ENCODE data around the gene NASP. TPM values are rescaled to one million over a fixed set of nuclear protein-coding genes. Genes with fewer than 3 reads are reported as not detected.

The NASP gene
- total and polyA plus RNA-seq, 7 donors: 64.8 to 159 (median 78.4) TPM

GRCh38 chr1:45667321-45668111, 83.7 kb downstream of the NASP start:
- H3K27ac ChIP-seq: no peak overlapping the region
- H3K9me3 ChIP-seq: no peaks in the 10 kb centered on the region
- intact Hi-C loops (cut with DNase I): loop anchor here (10.0 kb wide), 1 partner anchor 63 kb away; no protein-coding TSS in a partner anchor
- H3K27me3 ChIP-seq: no peaks in the 10 kb centered on the region
- peaks cover 0 to 50% (median 29%) of the 10 kb centered on the region in 4 donors for H3K4me1 ChIP-seq
- no peaks in the 10 kb centered on the region for H3K36me3 ChIP-seq
- TF ChIP-seq POLR2AphosphoS5 (IDR thresholded peaks at IDR 0.05): no peak
- no peak for TF ChIP-seq CTCF (IDR thresholded peaks at IDR 0.05)
- no peak for TF ChIP-seq POLR2A (IDR thresholded peaks at IDR 0.05)
- no peak for TF ChIP-seq EP300 (IDR thresholded peaks at IDR 0.05)
- DNase-seq: no peak
- 77 to 92% methylated on average over 8 of the region's 8 CpGs for WGBS, 2 donors
- H3K4me3 ChIP-seq: no peak overlapping the region

Small RNA genes lying within 50 kb of the gene (small RNA-seq; reads per million reads assigned to genes)
- gene AL355480.1 (0 reads per million in 3 donors), gene AL355480.2 (0 reads per million in 3 donors), gene AL355480.3 (0 reads per million in 3 donors), gene AL355480.4 (0 reads per million in 3 donors)

Other genes with a start within 250 kb of the NASP start
- gene TOE1, start 243.9 kb upstream of the NASP start, total RNA-seq: 10 to 100 TPM in 1 of 4 donors, 1 to 10 TPM in 3; 7.1 to 10.5 (median 7.3) TPM
- 10 to 100 TPM; 11.4 to 12.9 (median 12.0) TPM for gene TOE1, start 243.9 kb upstream of the NASP start, polyA plus RNA-seq
- gene MUTYH, start 243.6 kb upstream of the NASP start, total RNA-seq: 10 to 100 TPM; 15.7 to 22.8 (median 19.2) TPM
- gene MUTYH, start 243.6 kb upstream of the NASP start, polyA plus RNA-seq: 10 to 100 TPM; 22.4 to 24.6 (median 23.7) TPM
- 1 to 10 TPM; 4.3 to 7.8 (median 7.0) TPM for gene TESK2, start 92.9 kb upstream of the NASP start, total RNA-seq
- 1 to 10 TPM; 5.8 to 9.2 (median 7.8) TPM for gene TESK2, start 92.9 kb upstream of the NASP start, polyA plus RNA-seq
- 1 to 10 TPM in 1 of 4 donors, under 1 TPM in 3; 0.27 to 1.1 (median 0.77) TPM for gene CCDC163, start 84.0 kb upstream of the NASP start, total RNA-seq
- 1 to 10 TPM in 1 of 3 donors, under 1 TPM in 1, not detected in 1; 0.69 to 3.4 TPM for gene CCDC163, start 84.0 kb upstream of the NASP start, polyA plus RNA-seq
- 1 to 10 TPM in 3 of 4 donors, under 1 TPM in 1; 0.83 to 3.9 (median 1.9) TPM for gene MMACHC, start 83.7 kb upstream of the NASP start, total RNA-seq
- gene MMACHC, start 83.7 kb upstream of the NASP start, polyA plus RNA-seq: 1 to 10 TPM; 1.2 to 5.9 (median 3.0) TPM
- 100 to 1,000 TPM; 169 to 257 (median 224) TPM for gene PRDX1, start 62.2 kb upstream of the NASP start, total RNA-seq
- 100 to 1,000 TPM; 470 to 661 (median 517) TPM for gene PRDX1, start 62.2 kb upstream of the NASP start, polyA plus RNA-seq
- 10 to 100 TPM; 39.6 to 64.2 (median 55.1) TPM for gene AKR1A1, start 33.2 kb upstream of the NASP start, total RNA-seq
- 100 to 1,000 TPM; 175 to 234 (median 217) TPM for gene AKR1A1, start 33.2 kb upstream of the NASP start, polyA plus RNA-seq
- gene CCDC17, start 40.0 kb downstream of the NASP start, total RNA-seq: 1 to 10 TPM in 3 of 4 donors, under 1 TPM in 1; 0.82 to 2.6 (median 2.0) TPM
- gene CCDC17, start 40.0 kb downstream of the NASP start, polyA plus RNA-seq: 1 to 10 TPM in 2 of 3 donors, under 1 TPM in 1; 0.92 to 2.3 (median 1.2) TPM
- 100 to 1,000 TPM in 3 of 4 donors, 10 to 100 TPM in 1; 94.5 to 142 (median 130) TPM for gene GPBP1L1, start 102.5 kb downstream of the NASP start, total RNA-seq
- gene GPBP1L1, start 102.5 kb downstream of the NASP start, polyA plus RNA-seq: 100 to 1,000 TPM in 1 of 3 donors, 10 to 100 TPM in 2; 77.5 to 109 (median 83.6) TPM
- 10 to 100 TPM; 17.5 to 31.0 (median 25.9) TPM for gene TMEM69, start 104.1 kb downstream of the NASP start, total RNA-seq
- 10 to 100 TPM; 12.7 to 25.7 (median 22.2) TPM for gene TMEM69, start 104.1 kb downstream of the NASP start, polyA plus RNA-seq
- gene IPP, start 166.6 kb downstream of the NASP start, total RNA-seq: 10 to 100 TPM; 11.2 to 15.3 (median 11.6) TPM
- gene IPP, start 166.6 kb downstream of the NASP start, polyA plus RNA-seq: 1 to 10 TPM; 6.9 to 7.3 (median 7.2) TPM
- 10 to 100 TPM; 19.3 to 54.0 (median 30.3) TPM for gene MAST2, start 219.6 kb downstream of the NASP start, total RNA-seq
- gene MAST2, start 219.6 kb downstream of the NASP start, polyA plus RNA-seq: 10 to 100 TPM; 20.4 to 43.7 (median 38.8) TPM

All from sigmoid colon (tissue), 7 donors.